Activated T-helper 1 cell treated with anti-CD3 and anti-CD28 coated beads, Interleukin-2, amount 50 U/mL, for 16 hours (primary cell): Measurements from ENCODE around the gene HJURP.

Experiments
- DNase-seq, 2 donors: peaks; one replicate each; pipeline ENCODE4 v3.0.0-alpha.2; 2020; ENCODE audit warnings: low read depth in 1 of 2, low spot score in 1 of 2

The HJURP gene

DNA sequence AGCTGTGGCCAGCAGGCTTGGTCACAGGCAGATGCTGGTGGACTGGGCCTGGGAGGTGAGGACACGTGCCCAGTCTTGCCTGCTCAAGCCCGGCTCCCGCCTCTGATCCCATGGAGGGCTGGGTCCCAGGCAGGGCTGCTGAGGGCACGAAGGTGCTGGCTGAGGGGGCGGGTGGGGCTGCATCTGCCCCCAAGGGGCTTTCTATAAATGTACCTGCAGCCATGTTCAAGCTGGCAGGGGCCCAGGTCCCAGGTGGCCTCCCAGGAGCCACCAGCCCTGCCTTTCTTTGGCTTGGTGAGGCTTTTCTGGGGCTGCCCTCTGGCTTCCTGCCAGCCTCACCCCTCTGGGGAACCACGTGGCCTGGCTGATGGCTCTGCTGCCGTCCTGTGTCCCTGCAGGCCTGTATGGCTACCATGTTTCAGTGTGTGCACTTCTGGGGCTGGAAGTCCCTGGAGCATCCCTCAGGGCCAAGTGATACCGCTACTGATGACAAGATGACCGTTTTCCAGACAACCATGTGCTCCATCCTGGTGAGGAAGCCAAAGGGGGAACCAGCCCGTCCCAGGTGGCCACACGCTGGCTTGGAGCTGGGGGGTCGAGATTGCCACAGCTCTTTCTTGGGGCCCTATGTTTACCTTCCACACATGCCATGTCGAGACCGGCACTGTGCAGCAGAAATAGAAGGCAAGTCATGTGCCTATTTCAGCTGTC, 23.2 kb downstream of the HJURP start:
- DNase-seq: no peak

DNA sequence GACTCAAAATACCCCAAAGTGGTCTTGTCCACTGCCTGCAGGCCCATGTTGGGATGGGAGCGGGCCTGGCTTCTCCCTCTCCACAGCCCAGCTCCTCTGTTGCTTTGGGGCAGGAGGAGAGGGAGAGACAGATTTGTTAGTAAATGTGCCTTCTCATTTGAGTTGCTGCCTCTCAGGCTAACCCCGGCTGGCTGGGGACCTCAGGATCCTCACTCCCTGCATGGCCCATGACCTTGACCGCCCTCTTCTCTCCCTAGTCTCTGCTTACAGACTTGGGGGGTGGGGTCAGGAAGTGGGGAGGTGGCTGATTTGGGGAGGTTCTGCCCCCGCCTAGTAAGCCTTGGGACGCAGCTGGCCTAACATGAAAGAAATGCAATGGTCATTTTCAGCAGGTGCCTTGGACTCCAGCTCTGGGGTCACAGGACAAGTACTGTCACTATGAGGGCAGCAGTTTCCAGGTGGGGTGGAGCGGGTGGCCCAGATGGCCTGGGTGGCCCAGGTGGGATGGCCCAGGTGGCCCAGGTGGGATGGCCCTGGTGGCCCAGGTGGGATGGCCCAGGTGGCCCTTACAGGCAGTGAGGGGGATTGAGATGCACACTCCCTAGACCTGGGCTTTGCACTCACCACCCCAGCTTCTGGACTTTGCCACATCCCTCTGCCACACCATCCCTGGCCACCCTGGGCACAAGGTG, 24.1 kb downstream of the HJURP start:
- DNase-seq: no peak

DNA sequence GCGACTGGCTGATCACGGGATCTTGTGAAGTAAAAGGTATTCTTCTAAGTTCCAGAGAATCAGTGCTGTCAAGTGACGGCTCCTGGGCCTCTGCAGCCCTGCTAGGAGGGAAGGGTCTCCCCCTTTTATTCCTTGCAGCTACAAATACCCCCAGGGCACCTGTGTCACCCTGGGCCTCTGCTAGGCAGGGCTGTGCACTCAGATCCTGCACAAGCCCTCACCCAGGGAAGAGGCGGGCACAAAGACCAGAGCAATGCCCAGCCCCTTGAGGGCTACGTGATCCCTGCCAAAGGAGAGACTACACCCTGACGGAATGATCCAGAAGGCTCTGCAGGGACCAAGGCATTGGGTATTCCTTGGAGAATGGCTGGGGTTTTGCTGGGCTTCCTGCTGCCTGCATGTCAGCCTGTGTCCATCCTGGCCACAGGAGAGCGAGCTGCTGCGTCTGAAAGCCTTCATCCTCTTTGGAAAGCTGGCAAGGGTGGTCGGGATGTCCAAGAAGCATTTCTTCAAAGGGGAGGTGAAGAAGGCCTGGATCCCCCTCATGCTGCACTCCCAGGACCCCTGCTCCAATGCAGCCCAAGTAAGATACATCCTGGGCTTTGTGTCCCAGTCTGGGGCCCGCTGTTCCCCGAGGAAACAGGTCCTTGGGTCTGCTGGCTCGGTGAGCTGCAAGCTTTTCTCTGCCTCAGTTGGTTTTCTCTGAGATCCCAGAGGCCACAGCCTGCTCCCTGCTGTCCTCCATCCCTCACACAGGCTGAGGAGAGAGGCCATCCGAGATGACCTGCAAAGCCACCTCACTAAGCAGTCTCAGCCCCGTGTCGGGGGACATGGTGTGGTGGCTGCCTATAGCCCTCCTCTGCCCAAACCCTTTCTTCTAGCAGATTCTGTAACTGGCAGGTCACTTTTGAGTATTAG, 24.9 kb downstream of the HJURP start:
- DNase-seq: no peak

GRCh38 chr2:233828546-233829192, 25.7 kb downstream of the HJURP start:
- no peak for DNase-seq

DNA sequence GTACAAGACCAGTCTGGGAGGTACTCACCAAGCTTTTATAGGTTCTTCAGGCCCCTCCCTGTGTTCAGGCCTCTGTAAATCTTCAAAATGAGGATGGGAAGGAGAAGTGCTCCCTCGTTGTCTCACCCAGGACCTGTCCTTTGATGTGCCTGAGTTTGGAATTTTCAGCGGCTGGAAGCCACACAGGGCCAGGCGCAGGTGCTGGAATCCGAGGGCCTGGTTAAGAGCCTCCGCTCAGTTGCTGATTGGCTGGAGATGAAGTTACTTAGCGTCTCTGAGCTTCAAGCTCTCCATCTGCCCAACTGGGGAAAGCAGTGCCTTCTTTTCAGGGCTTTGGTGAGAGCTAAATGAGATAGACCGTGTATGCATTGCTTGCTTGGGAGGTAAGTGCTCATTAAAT, 30.0 kb downstream of the HJURP start:
- DNase-seq: no peak

DNA sequence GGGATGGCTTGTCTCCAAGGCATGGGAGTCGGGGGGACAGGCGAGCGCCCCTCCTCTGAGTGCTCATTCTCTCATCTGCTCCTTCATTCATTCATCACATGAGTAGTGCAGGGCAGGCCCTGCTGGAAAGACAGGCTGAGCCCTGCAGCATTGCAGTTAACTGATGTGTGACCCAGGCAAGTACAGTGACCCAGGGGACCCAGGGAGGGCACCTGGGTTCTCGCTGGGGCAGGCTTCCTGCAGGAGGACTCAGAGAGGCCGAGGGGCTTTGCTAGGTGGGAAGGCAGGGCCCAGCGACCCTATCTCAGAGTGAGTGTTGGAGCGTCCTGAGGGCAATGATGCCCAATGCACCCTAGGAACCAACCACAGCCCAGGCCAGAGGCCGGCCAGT, 30.6 kb downstream of the HJURP start:
- DNase-seq: no peak

DNA sequence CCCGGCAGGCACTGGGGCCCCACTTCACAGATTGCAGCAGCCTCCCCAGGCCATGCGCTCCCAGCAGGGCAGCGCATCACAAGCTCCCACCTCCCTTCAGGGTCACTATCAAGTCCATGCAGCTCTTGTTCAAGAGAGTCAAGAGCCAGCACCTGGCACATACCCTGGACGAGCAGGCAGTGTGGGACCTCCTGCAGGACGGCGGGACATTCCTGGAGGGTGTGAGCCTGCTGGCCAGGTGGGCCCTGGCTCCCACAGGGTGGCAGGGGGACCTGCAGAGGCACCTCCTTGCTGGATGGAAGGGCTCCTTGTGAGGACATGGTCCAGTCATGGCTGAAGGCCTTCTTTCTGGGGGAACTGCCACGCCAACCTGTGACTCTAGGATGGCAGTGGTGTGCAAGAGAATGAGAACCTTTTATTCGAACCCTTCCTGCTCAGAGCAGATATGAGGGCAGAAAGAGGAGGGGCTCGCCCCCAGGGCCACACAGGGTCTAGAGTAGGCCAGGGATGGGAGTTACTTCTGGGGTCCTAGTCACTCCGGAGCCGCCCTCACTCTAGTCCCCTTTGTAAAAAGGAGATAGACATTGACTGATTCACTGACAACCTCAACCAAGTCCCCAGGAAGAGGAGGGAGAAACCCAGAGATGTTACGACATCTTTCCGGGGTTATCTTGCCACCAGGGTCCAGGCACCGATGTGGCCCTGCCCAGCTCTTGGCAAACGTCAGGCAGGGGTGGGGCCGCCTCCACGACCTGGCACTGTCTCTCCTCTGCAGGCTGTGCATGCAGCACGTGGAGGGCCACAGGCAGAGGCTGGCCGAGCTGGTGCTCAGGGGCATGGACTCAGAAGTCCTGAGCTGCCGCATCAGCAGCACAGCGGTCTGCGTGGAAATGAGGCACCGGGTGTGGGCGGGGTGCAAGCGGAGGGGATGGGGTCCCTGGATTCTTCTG, 31.3 kb downstream of the HJURP start:
- DNase-seq: no peak

- no peak for DNase-seq
Measured at GRCh38 chr2:233822101-233822771, 32.1 kb downstream of the HJURP start.

DNA sequence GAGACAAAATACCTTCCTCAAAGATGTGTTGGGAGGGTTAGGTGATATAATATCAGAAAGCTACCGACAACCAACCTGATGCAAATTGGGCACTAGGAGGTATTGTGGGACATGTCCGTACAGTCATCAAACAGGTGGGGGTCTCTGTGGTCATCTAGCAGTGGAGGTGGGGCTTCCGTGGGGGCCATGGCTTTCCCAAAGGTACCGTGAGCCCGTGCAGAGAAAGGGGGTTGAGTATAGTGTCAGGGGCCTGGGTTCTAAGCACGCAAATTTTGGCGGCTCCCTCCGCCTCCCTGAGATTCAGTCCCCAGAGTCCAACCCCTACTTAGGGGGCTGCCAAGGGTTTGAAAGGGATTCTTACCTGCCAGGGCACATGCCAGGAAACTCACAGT, 32.6 kb downstream of the HJURP start:
- no peak for DNase-seq

GRCh38 chr2:233821196-233821595, 33.1 kb downstream of the HJURP start:
- no peak for DNase-seq

DNA sequence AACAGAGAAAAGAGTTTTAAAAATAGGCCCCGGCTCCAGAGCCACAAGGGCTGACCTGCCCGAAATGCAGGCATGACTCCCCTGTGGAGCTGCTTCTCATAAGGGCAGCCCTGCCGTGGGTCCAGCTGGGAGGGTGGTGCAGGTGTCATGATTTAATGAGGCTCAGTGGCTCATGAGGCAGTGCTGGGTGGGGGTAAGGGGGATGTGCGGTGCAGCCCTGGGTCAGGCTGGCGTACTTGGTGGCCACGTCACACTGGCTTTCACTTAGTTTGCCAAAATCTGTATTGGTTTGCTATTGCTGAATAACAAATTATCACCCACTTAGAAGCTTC, 33.6 kb downstream of the HJURP start:
- DNase-seq: no peak

- DNase-seq: no peak
Measured at GRCh38 chr2:233819884-233820773, 34.2 kb downstream of the HJURP start.

- DNase-seq: no peak
Measured at GRCh38 chr2:233818639-233819621, 35.4 kb downstream of the HJURP start.

GRCh38 chr2:233817995-233818638, 36.2 kb downstream of the HJURP start:
- no peak for DNase-seq

DNA sequence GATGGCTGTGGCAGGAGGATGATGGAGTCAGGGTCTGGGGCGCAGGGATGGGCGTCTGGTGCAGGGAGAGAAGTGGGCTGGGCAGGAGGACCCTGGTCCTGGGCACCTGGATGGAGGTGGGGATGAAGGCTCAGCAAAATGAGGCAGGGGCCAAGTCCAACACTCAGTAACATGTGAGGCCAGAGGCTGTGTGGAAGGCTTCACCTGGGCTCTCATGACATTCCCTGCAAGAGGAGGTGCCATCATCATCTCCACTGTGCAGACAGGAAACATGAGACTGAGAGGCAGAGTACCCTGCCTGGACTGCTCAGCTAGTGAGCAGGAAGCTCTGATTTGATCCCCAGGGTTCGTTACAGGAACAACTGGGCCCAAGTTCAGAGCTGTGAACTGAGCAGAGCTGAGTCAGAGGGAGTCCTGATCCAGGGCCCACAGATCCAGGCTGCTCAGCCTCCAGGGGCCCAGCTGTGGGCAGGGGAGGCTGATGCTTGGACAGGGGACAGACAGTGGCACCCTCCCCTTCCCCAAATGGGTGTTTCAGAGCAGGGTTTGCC, 36.9 kb downstream of the HJURP start:
- no peak for DNase-seq

DNA sequence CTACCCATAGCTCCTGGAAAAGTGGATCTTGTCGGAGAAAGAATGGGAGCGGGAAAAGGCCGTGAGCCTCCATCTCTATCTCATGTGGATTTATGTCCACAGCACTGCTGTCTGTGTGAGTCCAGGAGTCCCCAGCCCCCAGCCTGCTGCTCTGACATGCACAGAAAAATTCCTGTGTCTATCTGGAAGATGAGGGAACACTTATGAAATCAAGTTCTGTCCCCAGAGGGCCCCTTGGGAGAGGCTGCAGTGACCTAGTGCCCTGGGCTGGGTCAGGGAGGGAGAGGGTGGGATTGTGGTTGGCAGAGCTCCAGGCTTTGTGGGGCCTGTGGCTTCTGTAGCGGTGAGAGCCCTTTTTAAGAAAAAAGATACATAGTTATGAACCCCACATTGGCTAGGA, 37.6 kb downstream of the HJURP start:
- no peak for DNase-seq

DNA sequence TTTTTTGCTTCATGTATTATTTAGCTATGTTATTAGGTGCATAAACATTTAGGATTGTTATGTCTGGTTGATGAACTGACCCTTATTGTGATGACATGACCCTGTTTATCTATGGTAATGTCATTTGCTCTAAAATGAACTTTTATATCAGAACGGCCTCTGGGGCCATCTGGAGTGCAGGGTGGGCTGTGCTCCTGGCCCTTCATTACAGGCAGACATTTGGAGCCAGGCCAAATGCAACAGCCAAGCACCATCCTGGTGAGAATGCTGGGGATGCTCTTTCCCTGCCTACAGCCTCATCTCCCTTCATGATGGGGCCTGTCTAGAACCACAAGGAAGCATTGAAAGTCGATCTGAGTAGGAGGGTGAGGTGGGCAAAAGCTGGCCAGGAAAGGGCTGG, 38.0 kb downstream of the HJURP start:
- no peak for DNase-seq
